ENCODE data around the gene NDST4.

DNA sequence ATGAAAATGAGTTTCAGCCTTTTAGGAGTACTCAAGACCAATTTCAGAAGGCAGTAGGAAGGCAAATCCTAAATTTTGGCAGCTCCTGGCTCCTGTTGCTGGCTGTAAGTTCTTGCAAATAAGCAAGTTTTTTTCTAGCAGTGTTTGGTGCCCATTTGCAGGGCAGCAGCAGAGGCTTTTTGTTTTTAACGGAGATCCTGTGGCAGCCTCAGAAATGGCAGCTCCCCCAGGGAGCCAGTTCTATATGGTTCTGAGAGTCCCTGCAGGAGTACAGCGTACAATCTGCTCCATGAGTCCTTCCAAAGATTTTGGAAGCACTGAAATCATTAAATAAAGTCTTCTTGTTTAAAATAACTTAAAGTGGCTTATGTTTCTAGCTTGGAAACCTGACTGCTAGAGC is 171.9 kb downstream of the NDST4 start:
- no peak for TF ChIP-seq CTCF (IDR thresholded peaks at IDR 0.05)
- TF ChIP-seq REST (IDR thresholded peaks at IDR 0.05; ENCODE audit: insufficient read depth in 1 of 2, low read depth in 2 of 2, low read length in 1 of 2): no peak
- TF ChIP-seq POLR2AphosphoS5 (IDR thresholded peaks at IDR 0.05; ENCODE audit: low read depth, low read length): no peak
- TF ChIP-seq SIN3A (IDR thresholded peaks at IDR 0.05; ENCODE audit: borderline replicate concordance, insufficient read depth, low read depth, low read length): no peak
- no peak for TF ChIP-seq TCF7L2 (IDR thresholded peaks at IDR 0.05; ENCODE audit: low read depth, low read length)
